Loucy (cell line): ENCODE data around the gene NEO1.

ENCODE experiments used
- EZH2phosphoT487 ChIP-seq: fragments of 200-600 bp; IDR thresholded peaks from 2 replicates; pipeline ENCODE4 v1.6.1; 2018; ENCODE audit warnings: antibody characterized with exemption, mild to moderate bottlenecking, moderate library complexity, borderline replicate concordance
- TF ChIP-seq, protein P1 (sequence below): fragments of 200-600 bp; sonication (generic); conservative IDR thresholded peaks from 2 replicates; pipeline ENCODE4 v1.5.1; 2014; ENCODE audit warnings: mild to moderate bottlenecking, antibody characterized with exemption, low read length

DNA sequence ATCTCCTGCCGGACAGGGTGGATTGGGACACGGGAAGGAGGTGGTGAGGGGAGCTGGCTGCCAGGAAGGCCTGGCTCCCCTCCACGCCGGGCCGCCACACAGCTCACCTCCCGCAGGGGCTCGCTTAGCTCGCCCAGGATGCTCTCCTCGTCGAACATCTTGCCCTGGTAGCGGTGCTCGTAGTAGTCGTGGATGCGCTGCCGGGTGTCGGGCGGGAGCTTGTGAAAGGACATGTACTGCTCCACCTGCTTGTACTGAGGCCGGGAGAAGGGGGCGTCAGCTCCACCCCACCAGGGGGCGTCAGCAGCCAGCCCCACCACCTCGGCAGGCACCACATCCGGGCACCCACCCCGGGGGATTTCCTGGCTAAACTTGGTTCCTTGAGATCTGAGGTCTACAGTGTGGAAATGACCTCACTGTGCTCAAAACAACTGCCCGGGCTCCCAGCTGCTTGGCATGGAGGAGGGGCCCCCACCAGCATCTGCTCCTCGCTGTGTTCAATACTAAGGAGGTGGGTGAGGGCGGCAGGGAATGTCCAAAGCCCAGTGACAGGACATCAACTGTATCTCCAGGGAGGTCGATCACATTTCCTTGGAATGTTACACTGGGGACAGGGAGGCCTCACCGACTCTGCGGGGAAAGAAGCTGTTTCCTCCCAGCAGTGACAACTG is 273.1 kb downstream of the NEO1 start:
- TF ChIP-seq, protein P1, sequence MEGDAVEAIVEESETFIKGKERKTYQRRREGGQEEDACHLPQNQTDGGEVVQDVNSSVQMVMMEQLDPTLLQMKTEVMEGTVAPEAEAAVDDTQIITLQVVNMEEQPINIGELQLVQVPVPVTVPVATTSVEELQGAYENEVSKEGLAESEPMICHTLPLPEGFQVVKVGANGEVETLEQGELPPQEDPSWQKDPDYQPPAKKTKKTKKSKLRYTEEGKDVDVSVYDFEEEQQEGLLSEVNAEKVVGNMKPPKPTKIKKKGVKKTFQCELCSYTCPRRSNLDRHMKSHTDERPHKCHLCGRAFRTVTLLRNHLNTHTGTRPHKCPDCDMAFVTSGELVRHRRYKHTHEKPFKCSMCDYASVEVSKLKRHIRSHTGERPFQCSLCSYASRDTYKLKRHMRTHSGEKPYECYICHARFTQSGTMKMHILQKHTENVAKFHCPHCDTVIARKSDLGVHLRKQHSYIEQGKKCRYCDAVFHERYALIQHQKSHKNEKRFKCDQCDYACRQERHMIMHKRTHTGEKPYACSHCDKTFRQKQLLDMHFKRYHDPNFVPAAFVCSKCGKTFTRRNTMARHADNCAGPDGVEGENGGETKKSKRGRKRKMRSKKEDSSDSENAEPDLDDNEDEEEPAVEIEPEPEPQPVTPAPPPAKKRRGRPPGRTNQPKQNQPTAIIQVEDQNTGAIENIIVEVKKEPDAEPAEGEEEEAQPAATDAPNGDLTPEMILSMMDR = peak; percentile 55
- no peak for TF ChIP-seq EZH2phosphoT487
